ENCODE measurements around the gene KSR1.

DNA sequence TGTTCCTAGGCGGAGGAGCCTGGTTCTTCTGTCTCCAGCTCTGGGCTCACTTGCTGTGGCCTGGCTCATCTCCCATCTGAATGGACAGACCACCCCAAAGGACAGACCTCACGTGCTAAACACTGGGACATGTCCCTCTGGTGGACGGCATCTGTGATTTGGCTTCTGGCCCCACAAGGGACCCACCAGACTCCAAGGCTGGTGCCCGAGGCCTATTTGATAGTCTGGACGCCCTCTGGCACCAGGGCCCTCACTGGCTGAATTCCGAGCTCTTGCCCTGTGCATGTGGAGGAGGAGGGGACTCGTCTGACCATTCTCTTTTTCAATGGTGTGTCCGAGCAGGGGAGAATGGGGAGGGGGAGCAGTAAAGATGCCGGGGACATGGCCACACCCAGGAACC lies 112.0 kb downstream of the KSR1 start:
- TF ChIP-seq, protein P1, sequence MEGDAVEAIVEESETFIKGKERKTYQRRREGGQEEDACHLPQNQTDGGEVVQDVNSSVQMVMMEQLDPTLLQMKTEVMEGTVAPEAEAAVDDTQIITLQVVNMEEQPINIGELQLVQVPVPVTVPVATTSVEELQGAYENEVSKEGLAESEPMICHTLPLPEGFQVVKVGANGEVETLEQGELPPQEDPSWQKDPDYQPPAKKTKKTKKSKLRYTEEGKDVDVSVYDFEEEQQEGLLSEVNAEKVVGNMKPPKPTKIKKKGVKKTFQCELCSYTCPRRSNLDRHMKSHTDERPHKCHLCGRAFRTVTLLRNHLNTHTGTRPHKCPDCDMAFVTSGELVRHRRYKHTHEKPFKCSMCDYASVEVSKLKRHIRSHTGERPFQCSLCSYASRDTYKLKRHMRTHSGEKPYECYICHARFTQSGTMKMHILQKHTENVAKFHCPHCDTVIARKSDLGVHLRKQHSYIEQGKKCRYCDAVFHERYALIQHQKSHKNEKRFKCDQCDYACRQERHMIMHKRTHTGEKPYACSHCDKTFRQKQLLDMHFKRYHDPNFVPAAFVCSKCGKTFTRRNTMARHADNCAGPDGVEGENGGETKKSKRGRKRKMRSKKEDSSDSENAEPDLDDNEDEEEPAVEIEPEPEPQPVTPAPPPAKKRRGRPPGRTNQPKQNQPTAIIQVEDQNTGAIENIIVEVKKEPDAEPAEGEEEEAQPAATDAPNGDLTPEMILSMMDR (IDR thresholded peaks at IDR 0.05; ENCODE audit: insufficient read depth, low read depth, low read length) = no peak
- TF ChIP-seq EZH2 (IDR thresholded peaks at IDR 0.05; ENCODE audit: insufficient read depth, low read length) = no peak
